AG10803 (cell line): Measurements from ENCODE around the gene MAPKBP1.

Source experiments
- DNase-seq: peaks from one replicate; pipeline ENCODE4 v3.0.0; 2010; ENCODE audit warnings: low read depth
- H3K4me3 ChIP-seq: 2 replicates; pipeline ENCODE4 v1.5.1; 2011; ENCODE audit warnings: mild to moderate bottlenecking, low read length, control low read depth
- TF ChIP-seq, protein P1 (sequence below): conservative IDR thresholded peaks from 2 replicates; pipeline ENCODE4 v1.5.1; 2011; ENCODE audit warnings: mild to moderate bottlenecking, low read length, control low read depth, inconsistent platforms

The MAPKBP1 gene

DNA sequence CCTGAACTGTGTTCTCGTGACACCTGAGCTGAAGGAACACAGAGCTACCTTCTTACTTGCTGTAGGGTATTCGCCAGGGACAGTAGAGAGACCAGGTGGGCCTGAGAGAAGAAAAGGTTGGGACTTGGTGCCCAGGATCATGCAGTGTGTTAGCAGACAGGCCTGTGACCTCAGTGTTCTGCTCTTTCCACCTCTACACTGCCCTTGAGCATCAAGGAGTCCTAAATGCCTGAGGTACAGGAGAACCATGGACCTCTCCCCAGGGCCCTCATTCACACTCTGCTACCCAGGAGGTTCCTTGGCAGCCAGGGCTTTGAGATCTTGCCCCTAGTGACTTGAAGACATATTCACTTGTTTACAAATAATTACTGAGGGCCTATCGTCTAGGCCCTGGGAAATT lies 31.4 kb downstream of the MAPKBP1 start:
- TF ChIP-seq, protein P1, sequence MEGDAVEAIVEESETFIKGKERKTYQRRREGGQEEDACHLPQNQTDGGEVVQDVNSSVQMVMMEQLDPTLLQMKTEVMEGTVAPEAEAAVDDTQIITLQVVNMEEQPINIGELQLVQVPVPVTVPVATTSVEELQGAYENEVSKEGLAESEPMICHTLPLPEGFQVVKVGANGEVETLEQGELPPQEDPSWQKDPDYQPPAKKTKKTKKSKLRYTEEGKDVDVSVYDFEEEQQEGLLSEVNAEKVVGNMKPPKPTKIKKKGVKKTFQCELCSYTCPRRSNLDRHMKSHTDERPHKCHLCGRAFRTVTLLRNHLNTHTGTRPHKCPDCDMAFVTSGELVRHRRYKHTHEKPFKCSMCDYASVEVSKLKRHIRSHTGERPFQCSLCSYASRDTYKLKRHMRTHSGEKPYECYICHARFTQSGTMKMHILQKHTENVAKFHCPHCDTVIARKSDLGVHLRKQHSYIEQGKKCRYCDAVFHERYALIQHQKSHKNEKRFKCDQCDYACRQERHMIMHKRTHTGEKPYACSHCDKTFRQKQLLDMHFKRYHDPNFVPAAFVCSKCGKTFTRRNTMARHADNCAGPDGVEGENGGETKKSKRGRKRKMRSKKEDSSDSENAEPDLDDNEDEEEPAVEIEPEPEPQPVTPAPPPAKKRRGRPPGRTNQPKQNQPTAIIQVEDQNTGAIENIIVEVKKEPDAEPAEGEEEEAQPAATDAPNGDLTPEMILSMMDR = no peak
- H3K4me3 ChIP-seq = no peak overlapping the region
- DNase-seq = no peak

DNA sequence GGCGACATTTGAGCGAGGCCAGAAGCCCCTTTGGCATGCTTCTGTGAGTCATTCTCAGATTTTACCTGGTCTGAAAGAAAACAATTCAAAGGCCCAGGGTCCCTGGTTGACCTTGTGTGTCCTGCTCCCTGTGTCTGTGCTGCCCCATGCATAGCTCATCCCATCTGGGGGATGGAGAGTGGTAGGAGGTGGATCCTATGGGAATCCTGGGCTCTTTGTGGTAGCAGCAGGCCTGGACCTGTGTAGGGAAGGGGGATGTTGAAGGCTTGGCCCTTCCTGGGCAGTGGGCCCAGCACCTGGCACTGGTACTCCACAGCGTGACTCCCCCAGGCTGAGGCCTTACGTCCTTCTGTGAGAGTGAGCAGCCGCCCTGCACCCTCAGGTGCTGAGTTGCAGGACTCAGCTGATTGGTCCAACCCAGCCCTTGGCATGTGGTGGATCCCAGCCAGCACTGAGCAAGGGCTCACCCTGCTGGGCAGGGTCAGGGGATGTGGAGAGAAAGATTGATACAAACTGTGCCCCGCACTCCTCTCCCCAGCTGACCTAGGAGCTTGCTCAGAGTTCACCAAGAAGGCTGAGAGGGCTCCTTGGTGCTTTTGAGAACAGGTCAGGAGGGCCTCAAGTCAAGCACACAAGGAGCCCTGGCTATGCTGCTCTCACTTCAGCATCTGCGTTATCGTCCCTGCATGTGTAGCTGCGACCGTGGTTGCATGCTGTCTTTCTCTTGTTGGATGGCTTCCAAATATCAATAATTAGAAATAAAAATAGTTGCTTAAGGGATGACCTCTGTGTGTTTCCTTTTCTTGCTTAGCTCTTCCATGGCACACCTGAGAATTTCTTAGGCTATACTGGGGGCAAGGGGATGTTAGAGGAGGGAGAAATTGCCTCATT lies 32.3 kb downstream of the MAPKBP1 start:
- DNase-seq = no peak
- H3K4me3 ChIP-seq = no peak overlapping the region
- TF ChIP-seq, protein P1 = no peak

DNA sequence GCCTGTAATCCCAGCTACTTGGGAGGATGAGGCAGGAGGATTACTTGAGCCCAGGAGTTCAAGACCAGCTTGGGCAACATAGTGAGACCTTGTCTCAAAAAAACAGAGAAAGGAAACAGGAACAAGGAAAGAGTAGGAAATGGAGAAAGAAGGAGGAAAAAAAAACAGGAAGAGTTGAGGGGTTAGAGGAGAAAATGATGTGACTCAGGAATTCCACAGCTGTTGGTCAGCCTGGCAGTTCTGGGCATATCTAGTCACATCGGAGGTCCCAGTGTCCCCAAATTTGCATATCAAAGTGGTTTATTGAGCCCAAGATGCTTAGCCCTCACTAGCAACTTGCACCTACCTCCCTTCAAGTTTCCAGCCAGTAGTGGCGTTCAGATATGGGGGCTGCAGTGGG lies 34.8 kb downstream of the MAPKBP1 start:
- DNase-seq = no peak
- H3K4me3 ChIP-seq = no peak overlapping the region
- TF ChIP-seq, protein P1 = no peak

DNA sequence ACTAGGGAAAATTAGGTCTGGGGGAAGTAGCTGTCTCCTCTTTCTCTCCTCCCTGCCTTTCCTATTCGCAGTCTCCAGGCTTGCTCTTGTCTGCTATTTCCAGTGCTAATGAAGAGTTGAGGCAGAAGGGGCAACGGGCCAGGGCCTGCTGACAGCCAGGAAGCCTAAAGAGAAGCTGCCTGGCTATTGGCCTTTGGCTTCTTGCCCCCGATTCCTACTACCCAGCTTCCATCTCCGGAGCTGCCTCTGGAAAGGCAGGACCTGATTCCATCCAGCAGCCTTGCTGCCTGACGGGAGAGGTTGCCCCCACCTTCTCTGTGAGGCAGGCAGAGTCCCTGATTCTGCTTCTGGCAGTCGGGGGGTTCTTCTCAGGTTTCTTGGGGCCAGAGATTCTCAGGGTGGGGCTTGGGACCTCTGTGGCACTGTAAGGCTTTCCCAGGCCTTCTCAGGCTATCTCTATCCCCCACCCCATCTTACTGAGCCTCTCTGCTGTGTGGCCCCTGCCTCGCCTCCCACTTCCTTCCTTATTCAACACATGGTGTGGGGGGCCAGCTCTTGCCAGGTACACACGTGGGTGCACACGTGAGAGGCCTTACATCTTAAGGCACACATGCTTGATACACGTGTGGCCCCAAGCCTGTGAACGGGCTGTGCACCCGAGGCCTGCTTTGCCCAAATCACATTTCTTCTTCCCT lies 35.4 kb downstream of the MAPKBP1 start:
- no peak for DNase-seq
- H3K4me3 ChIP-seq = no peak overlapping the region
- TF ChIP-seq, protein P1 = no peak

DNA sequence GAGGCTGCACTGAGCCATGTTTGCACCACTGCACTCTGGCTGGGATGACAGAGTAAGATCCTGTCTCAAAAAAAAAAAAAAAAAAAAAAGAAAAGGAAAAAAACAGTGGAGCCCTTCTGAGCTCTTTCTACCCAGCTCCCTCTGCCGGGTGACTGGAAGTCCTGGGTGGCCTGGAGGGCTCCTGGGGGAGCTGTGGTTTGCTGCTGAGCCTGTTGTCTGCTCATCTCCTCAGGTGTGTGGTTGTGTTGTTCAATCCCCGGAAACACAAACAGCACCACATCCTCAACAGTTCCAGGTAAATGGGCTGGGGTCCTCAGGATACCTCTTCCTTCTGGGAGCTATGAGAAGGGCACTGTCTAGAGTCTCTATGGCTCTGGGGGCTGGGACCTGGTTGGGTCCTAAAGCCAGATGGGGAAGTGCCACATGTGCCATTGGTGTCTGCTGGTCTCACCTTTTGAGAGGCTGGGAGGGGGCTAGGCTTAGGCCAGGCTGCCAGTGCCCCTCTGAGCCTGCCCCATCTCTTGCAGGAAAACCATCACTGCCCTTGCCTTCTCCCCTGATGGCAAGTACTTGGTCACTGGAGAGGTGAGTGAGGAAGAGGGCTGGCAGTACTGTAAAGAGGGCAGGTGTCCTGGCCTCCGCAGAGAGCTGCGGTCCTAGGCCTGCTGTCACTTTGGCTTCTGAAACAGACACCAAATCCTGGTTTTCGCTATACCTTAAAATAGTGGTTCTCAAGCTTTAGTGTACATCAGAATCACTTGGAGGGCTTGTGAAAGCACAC lies 36.6 kb downstream of the MAPKBP1 start:
- no peak overlapping the region for H3K4me3 ChIP-seq
- TF ChIP-seq, protein P1 = peak; percentile 20; the same call in 1 of the 2 replicates
- DNase-seq = no peak

DNA sequence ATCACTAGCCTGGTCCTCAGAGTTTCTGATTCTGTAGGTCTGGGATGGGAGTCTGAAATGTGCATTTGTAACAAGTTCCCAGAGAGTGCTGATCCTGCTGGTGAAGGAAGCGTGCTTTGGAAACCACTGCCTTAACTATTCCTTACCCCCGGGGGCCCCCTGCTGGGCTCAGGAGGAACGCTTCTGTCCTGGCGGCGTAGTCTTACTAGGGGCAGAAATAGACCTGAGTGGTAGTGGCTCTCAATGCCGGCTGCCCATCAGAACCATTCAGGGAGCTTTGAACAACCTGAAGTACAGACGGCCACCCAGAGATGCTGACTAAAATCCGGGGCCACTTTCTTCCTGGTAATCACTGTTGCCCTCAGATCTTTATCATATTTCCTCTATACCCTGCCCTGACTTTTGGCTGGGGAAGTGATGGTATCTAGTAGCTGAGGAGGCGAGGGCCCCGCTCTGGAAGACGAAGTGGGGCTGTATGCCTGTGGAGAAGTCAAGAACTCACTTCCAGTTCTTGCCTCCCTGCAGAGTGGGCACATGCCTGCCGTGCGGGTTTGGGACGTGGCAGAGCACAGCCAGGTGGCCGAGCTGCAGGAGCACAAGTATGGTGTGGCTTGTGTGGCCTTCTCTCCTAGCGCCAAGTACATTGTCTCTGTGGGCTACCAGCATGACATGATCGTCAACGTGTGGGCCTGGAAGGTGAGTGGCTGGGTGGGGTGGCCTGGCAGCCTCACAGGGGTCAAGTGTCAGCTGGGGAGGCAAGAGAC lies 37.3 kb downstream of the MAPKBP1 start:
- peak; percentile 82 for DNase-seq

More for the DNA sequence above, 37.3 kb downstream of the MAPKBP1 start:
- TF ChIP-seq, protein P1 = peak; percentile 93
- H3K4me3 ChIP-seq = no peak overlapping the region
